Urinary bladder (tissue), 4 donors: ENCODE measurements around the gene PRRG4. TPM values are rescaled to one million over a fixed set of nuclear protein-coding genes. Genes with fewer than 3 reads are reported as not detected.
"Not testable (repeated sequence)": the region's sequence is repeated elsewhere in the genome, so short reads cannot be mapped to it uniquely, and the experiment has no call there.

Source experiments
- DNase-seq: peaks from one replicate; pipeline ENCODE4 v3.0.0-alpha.2; 2015; ENCODE audit errors: extremely low spot score
- H3K27ac ChIP-seq: one replicate; pipeline ENCODE4 v1.5.1; 2013; ENCODE audit warnings: low read depth, mild to moderate bottlenecking, moderate library complexity
- H3K36me3 ChIP-seq: one replicate; pipeline ENCODE4 v1.6.1; 2013; ENCODE audit warnings: mild to moderate bottlenecking, moderate library complexity; ENCODE audit not compliant: insufficient read depth
- H3K4me1 ChIP-seq: one replicate; pipeline ENCODE4 v1.6.1; 2013; ENCODE audit warnings: mild to moderate bottlenecking, moderate library complexity; ENCODE audit not compliant: insufficient read depth
- H3K4me3 ChIP-seq: one replicate; pipeline ENCODE4 v1.5.1; 2013; ENCODE audit warnings: low read depth, low read length
- WGBS: extraction: QIAGEN DNeasy Blood & Tissue Kit; methylation state at CpG from one replicate; pipeline ENCODE4 v1.1.7; 2013; 5-methylcytosine and 5-hydroxymethylcytosine counted together
- polyA plus RNA-seq: library from polyadenylated mRNA; stranded (reverse); fragments of 200-250 nt; gene quantifications from one replicate; pipeline ENCODE4 v1.2.3, GENCODE V29; 2013
- total RNA-seq: library from RNA; depleted of rRNA; stranded (reverse); fragments of >200 nt; gene quantifications from one replicate; pipeline ENCODE4 v1.2.3, GENCODE V29; 2014
- donor health status: healthy with polysubstance abuse.
- donor health status: healthy.

PRRG4 gene
- total and polyA plus RNA-seq, 2 donors = 2.1 to 5.1 TPM

GRCh38 chr11:32883421-32883820 lies 53.7 kb downstream of the PRRG4 start:
- DNase-seq = no peak
- Histone ChIP-seq H3K36me3 (no peaks in the 10 kb centered on the region), H3K27ac (no peak overlapping the region), H3K4me3 (no peak overlapping the region), H3K4me1 (no peaks in the 10 kb centered on the region)
- 87% methylated on average over 3 of the region's 3 CpGs for WGBS

GRCh38 chr11:32884023-32884422 lies 54.3 kb downstream of the PRRG4 start:
- no peak for DNase-seq
- WGBS = 79% methylated on average over 3 of the region's 3 CpGs
- H3K36me3 ChIP-seq = no peaks in the 10 kb centered on the region
- no peak overlapping the region for H3K4me3 ChIP-seq
- H3K4me1 ChIP-seq = no peaks in the 10 kb centered on the region
- no peak overlapping the region for H3K27ac ChIP-seq

- Histone ChIP-seq H3K4me3 (no peak overlapping the region), H3K27ac (no peak overlapping the region), H3K36me3 (no peaks in the 10 kb centered on the region), H3K4me1 (no peaks in the 10 kb centered on the region)
- WGBS = 85% methylated on average over 3 of the region's 3 CpGs
- no peak for DNase-seq
These were observed 55.1 kb downstream of the PRRG4 start for GRCh38 chr11:32884770-32885384.

- Histone ChIP-seq H3K27ac (no peak overlapping the region), H3K4me3 (no peak overlapping the region), H3K36me3 (no peaks in the 10 kb centered on the region), H3K4me1 (no peaks in the 10 kb centered on the region)
- WGBS = 86% methylated on average over 9 of the region's 9 CpGs
- no peak for DNase-seq
These were observed 55.8 kb downstream of the PRRG4 start for GRCh38 chr11:32885556-32885955.

GRCh38 chr11:32886180-32886579 lies 56.5 kb downstream of the PRRG4 start:
- Histone ChIP-seq H3K4me3 (no peak overlapping the region), H3K27ac (no peak overlapping the region), H3K4me1 (no peaks in the 10 kb centered on the region), H3K36me3 (no peaks in the 10 kb centered on the region)
- DNase-seq = no peak
- WGBS = 92% methylated on average over 3 of the region's 3 CpGs

- H3K4me3 ChIP-seq, DNase-seq, H3K27ac ChIP-seq, H3K36me3 ChIP-seq, H3K4me1 ChIP-seq: not testable (repeated sequence)
- 94% methylated on average over 20 of the region's 20 CpGs for WGBS
These were observed 58.1 kb downstream of the PRRG4 start for GRCh38 chr11:32887707-32888383.

- 96% methylated on average over 17 of the region's 17 CpGs for WGBS
- not testable (repeated sequence) for DNase-seq, H3K36me3 ChIP-seq, H3K4me1 ChIP-seq, H3K4me3 ChIP-seq, H3K27ac ChIP-seq
These were observed 58.6 kb downstream of the PRRG4 start for GRCh38 chr11:32888384-32888710.

- H3K27ac ChIP-seq = no peak overlapping the region
- no peaks in the 10 kb centered on the region for H3K36me3 ChIP-seq
- H3K4me1 ChIP-seq = no peaks in the 10 kb centered on the region
- H3K4me3 ChIP-seq = no peak overlapping the region
- no peak for DNase-seq
These were observed 59.1 kb downstream of the PRRG4 start for GRCh38 chr11:32888805-32889204.

- Histone ChIP-seq H3K36me3 (no peaks in the 10 kb centered on the region), H3K27ac (no peak overlapping the region), H3K4me1 (no peaks in the 10 kb centered on the region), H3K4me3 (no peak overlapping the region)
- WGBS = 56% methylated on average over 11 of the region's 11 CpGs
- DNase-seq = no peak
These were observed 61.3 kb downstream of the PRRG4 start for GRCh38 chr11:32890843-32891656.

GRCh38 chr11:32891657-32892354 lies 62.1 kb downstream of the PRRG4 start:
- no peak for DNase-seq
- H3K4me1 ChIP-seq = no peaks in the 10 kb centered on the region
- H3K36me3 ChIP-seq = no peaks in the 10 kb centered on the region
- WGBS = 10% methylated on average over 10 of the region's 10 CpGs
- H3K4me3 ChIP-seq = peak overlapping the region; percentile 100
- no peak overlapping the region for H3K27ac ChIP-seq

- H3K36me3 ChIP-seq = no peaks in the 10 kb centered on the region
- peak within 1 kb of the TSS; percentile 95 for H3K27ac ChIP-seq
- H3K4me1 ChIP-seq = no peaks in the 10 kb centered on the region
- WGBS = under 1% methylated on average over 91 of the region's 91 CpGs
- peak within 1 kb of the TSS; percentile 100 for H3K4me3 ChIP-seq
- no peak for DNase-seq
These were observed 62.8 kb downstream of the PRRG4 start, which contains the start of gene QSER1 for GRCh38 chr11:32892355-32893092. Gene QSER1, plus strand, starts transcription at chr11:32892811. Its CDS starts 315 bp downstream, at chr11:32893126.

GRCh38 chr11:32893093-32893342 lies 63.3 kb downstream of the PRRG4 start:
- DNase-seq = no peak
- under 1% methylated on average over 32 of the region's 32 CpGs for WGBS
- Histone ChIP-seq H3K4me3 (peak overlapping the region; percentile 100), H3K27ac (peak overlapping the region; percentile 95), H3K4me1 (no peaks in the 10 kb centered on the region), H3K36me3 (no peaks in the 10 kb centered on the region)
